Hepatocyte (in vitro differentiated cells): Measurements from ENCODE around the gene MAPKAP1. TPM values are rescaled to one million over a fixed set of nuclear protein-coding genes. Genes with fewer than 3 reads are reported as not detected.
A peak's percentile ranks its signal among the peaks of the same experiment; 100 is the strongest.

Experiments
- DNase-seq: peaks from one replicate; pipeline ENCODE4 v3.0.0-alpha.2; 2016; ENCODE audit warnings: low spot score
- H2AFZ ChIP-seq: fragments of 200-600 bp; sonication (generic); 2 replicates; pipeline ENCODE4 v1.6.0; 2016; ENCODE audit warnings: antibody characterized with exemption, mild to moderate bottlenecking
- H3K27ac ChIP-seq: fragments of 200-600 bp; sonication (generic); 2 replicates; pipeline ENCODE4 v1.5.1; 2016; ENCODE audit warnings: mild to moderate bottlenecking
- H3K27me3 ChIP-seq: fragments of 200-600 bp; sonication (generic); 2 replicates; pipeline ENCODE4 v1.6.1; 2016
- H3K36me3 ChIP-seq: fragments of 200-600 bp; sonication (generic); replicated peaks from 2 replicates; pipeline ENCODE4 v1.5.1; 2016; ENCODE audit warnings: low read depth; ENCODE audit not compliant: insufficient read depth
- H3K4me1 ChIP-seq: fragments of 200-600 bp; sonication (generic); 2 replicates; pipeline ENCODE4 v1.5.1; 2016; ENCODE audit warnings: mild to moderate bottlenecking, moderate library complexity; ENCODE audit not compliant: insufficient read depth
- H3K4me2 ChIP-seq: fragments of 200-600 bp; sonication (generic); 2 replicates; pipeline ENCODE4 v1.6.0; 2016
- H3K4me3 ChIP-seq: fragments of 200-600 bp; sonication (generic); 2 replicates; pipeline ENCODE4 v1.5.1; 2016; ENCODE audit warnings: mild to moderate bottlenecking
- H3K79me2 ChIP-seq: fragments of 200-600 bp; sonication (generic); 2 replicates; pipeline ENCODE4 v1.6.0; 2017; ENCODE audit warnings: mild to moderate bottlenecking
- H3K9me2 ChIP-seq: fragments of 200-600 bp; sonication (generic); replicated peaks from 2 replicates; pipeline ENCODE4 v1.6.0; 2017; ENCODE audit warnings: mild to moderate bottlenecking; ENCODE audit not compliant: insufficient read depth
- H3K9me3 ChIP-seq: fragments of 200-600 bp; sonication (generic); 2 replicates; pipeline ENCODE4 v1.5.1; 2016; ENCODE audit warnings: low read depth, mild to moderate bottlenecking
- H4K20me1 ChIP-seq: fragments of 200-600 bp; sonication (generic); 2 replicates; pipeline ENCODE4 v1.6.0; 2016; ENCODE audit warnings: mild to moderate bottlenecking; ENCODE audit not compliant: insufficient read depth, poor library complexity, severe bottlenecking
- CTCF ChIP-seq: fragments of 200-600 bp; sonication (generic); IDR thresholded peaks from 2 replicates; pipeline ENCODE4 v1.5.1; 2016; ENCODE audit warnings: antibody characterized with exemption, mild to moderate bottlenecking; ENCODE audit not compliant: poor library complexity
- EZH2 ChIP-seq: fragments of 200-600 bp; sonication (generic); IDR thresholded peaks from 2 replicates; pipeline ENCODE4 v1.6.1; 2016; ENCODE audit warnings: antibody characterized with exemption, mild to moderate bottlenecking, borderline replicate concordance
- EZH2phosphoT487 ChIP-seq: fragments of 200-600 bp; sonication (generic); IDR thresholded peaks from one replicate; pipeline ENCODE4 v1.6.1; 2018; ENCODE audit warnings: antibody characterized with exemption, mild to moderate bottlenecking, low read depth, moderate library complexity; ENCODE audit not compliant: unreplicated experiment, severe bottlenecking
- WGBS: methylation state at CpG from one replicate; pipeline ENCODE4 v1.1.6; 2016; ENCODE audit warnings: low lambda C conversion rate; ENCODE audit errors: missing lambda C conversion rate; 5-methylcytosine and 5-hydroxymethylcytosine counted together
- polyA plus RNA-seq: library from polyadenylated mRNA; unstranded; fragments of >200 nt; fragmentation: Nextera tagmentation; extraction: Ambion mirVana; gene quantifications from 2 replicates; pipeline ENCODE4 v1.2.1, GENCODE V29; 2016
- total RNA-seq: library from RNA; depleted of rRNA; stranded (reverse); fragments of >200 nt; gene quantifications from 2 replicates; pipeline ENCODE4 v1.2.3, GENCODE V29; 2014

Gene MAPKAP1
- total RNA-seq (74.5 and 80.4 TPM in 2 replicates), polyA plus RNA-seq (79.4 and 81.1 TPM in 2 replicates)

GRCh38 chr9:125706651-125707471 is at the start of gene MAPKAP1:
TSS of gene MAPKAP1 (minus strand) at chr9:125707208. CDS start at chr9:125672574, 34,634 bp downstream.
- Histone ChIP-seq H3K9me3 (no peaks in the 10 kb centered on the region), H3K9me2 (no peaks in the 10 kb centered on the region), H3K36me3 (no peaks in the 10 kb centered on the region), H3K79me2 (peaks cover 51% of the 10 kb centered on the region), H4K20me1 (peaks cover 3% of the 10 kb centered on the region), H3K4me3 (peak within 1 kb of the TSS; percentile 94), H2AFZ (peak within 1 kb of the TSS; percentile 89), H3K4me2 (peak within 1 kb of the TSS; percentile 94), H3K27me3 (no peaks in the 10 kb centered on the region), H3K27ac (peak within 1 kb of the TSS; percentile 70), H3K4me1 (peaks cover 11% of the 10 kb centered on the region)
- DNase-seq, result peak; percentile 98
- TF ChIP-seq EZH2phosphoT487 (no peak), CTCF (no peak), EZH2 (no peak)
- WGBS, result 1% methylated on average over 52 of the region's 63 CpGs

GRCh38 chr9:125756518-125756917 is 49.5 kb upstream of the MAPKAP1 start:
- Histone ChIP-seq H3K27ac (no peak overlapping the region), H3K79me2 (peaks cover 35% of the 10 kb centered on the region), H2AFZ (no peak overlapping the region), H4K20me1 (no peaks in the 10 kb centered on the region), H3K4me2 (no peak overlapping the region), H3K36me3 (no peaks in the 10 kb centered on the region), H3K9me3 (no peaks in the 10 kb centered on the region), H3K27me3 (peaks cover 4% of the 10 kb centered on the region), H3K9me2 (no peaks in the 10 kb centered on the region), H3K4me1 (peaks cover 15% of the 10 kb centered on the region), H3K4me3 (no peak overlapping the region)
- no peak for TF ChIP-seq EZH2
- TF ChIP-seq EZH2phosphoT487, result no peak
- TF ChIP-seq CTCF, result no peak
- 91% methylated on average over 4 of the region's 4 CpGs for WGBS
- no peak for DNase-seq

GRCh38 chr9:125755340-125755739 is 48.3 kb upstream of the MAPKAP1 start:
- TF ChIP-seq EZH2 (no peak), EZH2phosphoT487 (no peak), CTCF (no peak)

More at GRCh38 chr9:125755340-125755739, 48.3 kb upstream of the MAPKAP1 start:
- peaks cover 30% of the 10 kb centered on the region for H3K79me2 ChIP-seq
- no peak overlapping the region for H3K27ac ChIP-seq
- DNase-seq, result no peak
- H3K36me3 ChIP-seq, result no peaks in the 10 kb centered on the region
- H3K4me3 ChIP-seq, result no peak overlapping the region
- no peak overlapping the region for H2AFZ ChIP-seq
- no peaks in the 10 kb centered on the region for H3K9me3 ChIP-seq
- H4K20me1 ChIP-seq, result no peaks in the 10 kb centered on the region
- no peaks in the 10 kb centered on the region for H3K9me2 ChIP-seq
- WGBS, result 88% methylated on average over 1 of the region's 1 CpG
- H3K4me2 ChIP-seq, result no peak overlapping the region
- H3K27me3 ChIP-seq, result peaks cover 4% of the 10 kb centered on the region
- H3K4me1 ChIP-seq, result peaks cover 15% of the 10 kb centered on the region
